ENCODE data around the gene MRPL24.
"Not testable (repeated sequence)": the region's sequence is repeated elsewhere in the genome, so short reads cannot be mapped to it uniquely, and the experiment has no call there.

Gene MRPL24

DNA sequence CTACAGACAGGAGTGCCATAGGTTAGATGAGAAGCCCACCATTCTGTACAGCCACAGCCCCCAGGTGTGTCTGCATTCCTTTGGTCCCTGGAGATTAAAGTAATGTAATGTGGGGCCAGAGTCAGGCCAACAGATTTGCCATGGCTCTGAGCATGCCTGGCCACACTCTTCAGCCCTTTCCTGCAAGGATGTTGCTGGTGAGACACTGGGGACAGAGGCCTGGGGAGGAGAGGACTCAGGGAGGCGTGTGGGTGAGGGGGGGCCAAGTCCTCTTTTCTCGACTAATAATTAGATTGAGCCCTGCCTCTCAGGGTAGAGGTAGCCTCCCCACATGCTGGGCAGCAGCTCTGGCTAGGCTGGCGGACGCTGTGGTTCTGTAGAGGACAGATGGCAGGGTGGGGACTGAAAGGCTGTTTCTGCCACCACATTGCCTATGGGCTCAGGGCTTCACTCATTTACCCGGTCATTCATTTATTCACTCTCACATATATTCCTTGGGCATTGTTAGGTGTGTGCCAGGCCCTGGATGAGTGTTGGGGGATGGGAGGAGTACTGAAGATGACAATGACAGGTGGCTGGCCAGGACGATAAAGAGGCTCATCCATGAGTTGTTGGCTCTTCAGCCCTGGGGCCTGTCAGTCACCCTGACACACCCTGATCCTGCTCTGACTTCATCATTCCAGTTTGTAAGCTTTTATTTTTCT, 19.4 kb upstream of the MRPL24 start:
- no peak for DNase-seq (ENCODE audit: low read depth in 2 of 3, low spot score in 1 of 3)

DNA sequence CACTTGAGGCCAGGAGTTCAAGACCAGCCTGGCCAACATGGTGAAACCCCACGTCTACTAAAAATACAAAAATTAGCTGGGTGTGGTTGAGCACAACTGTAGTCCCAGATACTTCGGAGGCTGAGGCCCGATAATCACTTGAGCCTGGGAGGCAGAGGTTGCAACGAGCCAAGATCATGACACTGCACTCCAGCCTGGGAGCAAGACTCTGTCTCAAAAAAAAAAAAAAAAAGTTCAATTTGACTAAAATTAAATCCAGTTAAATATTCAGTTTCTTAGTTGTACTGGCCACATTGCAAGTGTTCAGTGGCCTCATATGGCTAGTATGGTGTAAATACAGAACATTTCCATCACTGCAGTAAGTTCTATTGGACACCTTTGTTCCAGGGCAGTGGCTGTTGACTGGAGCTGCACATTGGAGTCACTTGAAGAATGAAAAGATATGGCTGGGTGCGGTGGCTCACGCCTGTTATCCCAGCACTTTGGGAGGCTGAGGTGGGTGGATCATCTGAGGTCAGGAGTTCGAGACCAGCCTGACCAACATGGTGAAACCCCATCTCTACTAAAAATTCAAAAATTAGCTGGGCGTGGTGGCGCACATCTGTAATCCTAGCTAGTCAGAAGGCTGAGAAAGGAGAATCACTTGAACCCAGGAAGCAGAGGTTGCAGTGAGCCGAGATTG, 16.8 kb upstream of the MRPL24 start:
- DNase-seq (ENCODE audit: low read depth in 2 of 3, low spot score in 1 of 3): not testable (repeated sequence)

DNA sequence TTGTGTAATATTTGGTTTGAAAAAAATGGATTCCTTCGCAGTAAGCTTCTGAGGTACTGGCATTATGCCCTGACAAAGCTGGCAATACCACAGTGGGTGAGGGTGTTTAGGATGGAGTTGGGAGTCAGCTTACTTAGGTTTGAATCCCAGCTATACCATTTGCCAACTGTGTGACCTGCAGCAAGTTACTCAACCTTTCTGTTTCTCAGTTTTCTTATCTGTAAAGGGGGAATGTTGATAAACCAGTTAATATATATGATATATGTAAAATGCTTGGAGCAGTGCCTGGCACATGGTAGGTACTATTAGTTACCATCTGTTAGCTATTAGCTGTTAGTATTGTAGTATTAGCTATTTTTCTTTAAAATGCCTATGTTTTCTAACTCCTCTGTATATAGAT, 15.5 kb upstream of the MRPL24 start:
- DNase-seq (ENCODE audit: low read depth in 2 of 3, low spot score in 1 of 3): no peak

DNA sequence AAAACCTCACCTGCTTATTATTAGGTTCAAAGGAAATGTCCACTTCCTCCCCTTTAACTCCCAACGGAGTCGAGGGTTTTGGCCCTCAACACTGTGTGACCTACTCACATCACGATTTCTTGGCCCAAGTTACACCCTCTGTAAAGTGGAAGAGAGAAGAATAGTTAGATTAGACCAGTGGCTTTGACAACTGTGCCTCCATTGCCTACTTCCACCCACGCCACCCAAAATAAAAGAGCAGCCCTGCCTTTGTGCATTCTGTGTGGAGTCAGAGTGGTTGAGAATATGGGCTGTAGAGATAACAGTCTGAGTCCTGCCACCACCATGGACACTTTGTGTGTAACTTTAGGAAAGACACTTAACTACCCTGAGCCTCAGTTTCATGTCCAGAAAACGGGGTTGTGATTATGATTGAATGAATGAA, 14.7 kb upstream of the MRPL24 start:
- DNase-seq (ENCODE audit: low read depth in 2 of 3, low spot score in 1 of 3): no peak

DNA sequence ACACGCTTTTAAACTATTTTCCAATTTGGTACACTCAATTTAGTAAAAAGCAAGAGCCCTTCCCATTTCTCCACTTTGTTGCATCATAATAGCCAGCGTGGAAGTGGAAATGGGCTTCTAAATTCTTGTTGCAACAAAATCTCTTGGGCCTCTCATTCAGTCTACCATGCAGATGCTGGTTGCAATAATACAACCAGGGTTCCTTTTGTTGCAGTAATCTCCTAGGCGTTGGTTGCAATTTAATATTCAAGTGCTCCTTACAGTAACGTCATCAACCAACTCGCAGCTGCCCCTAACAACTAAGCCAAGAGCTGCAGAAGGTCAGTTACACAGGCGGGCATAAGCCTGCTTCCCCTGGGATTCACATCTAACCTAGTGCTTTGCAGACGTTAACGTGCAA, 13.3 kb upstream of the MRPL24 start:
- no peak for DNase-seq (ENCODE audit: low read depth in 2 of 3, low spot score in 1 of 3)

DNA sequence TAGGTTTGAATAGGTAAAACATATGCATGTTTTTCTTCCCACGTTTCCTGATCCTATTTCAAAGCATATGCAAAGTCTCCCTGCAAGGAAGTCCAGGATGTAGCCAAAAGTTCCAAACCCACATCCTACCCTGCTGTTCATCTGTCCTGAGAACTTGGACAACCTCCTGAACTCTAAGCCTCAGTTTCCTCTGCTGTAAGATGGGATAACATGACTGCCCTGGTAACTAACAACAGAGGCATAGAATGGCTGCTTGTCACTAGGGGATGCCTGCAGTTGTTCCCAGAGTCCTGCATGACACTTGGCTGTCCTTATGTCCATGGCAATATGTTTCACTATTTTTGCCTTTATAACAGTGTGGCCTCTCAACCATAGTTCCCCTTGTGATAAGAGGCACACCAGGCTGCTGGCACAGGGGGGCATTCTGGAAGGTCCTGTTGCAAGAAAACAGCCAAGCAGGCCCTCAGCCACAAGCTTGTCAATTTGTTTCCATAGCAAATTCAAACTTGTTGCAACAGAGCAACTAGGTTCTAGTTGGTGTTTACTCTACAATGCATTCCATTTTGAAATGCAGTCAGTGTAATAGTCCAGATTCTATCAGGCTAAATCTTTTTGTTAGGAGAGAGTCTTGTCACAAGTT, 12.1 kb upstream of the MRPL24 start:
- DNase-seq (ENCODE audit: low read depth in 2 of 3, low spot score in 1 of 3): no peak

DNA sequence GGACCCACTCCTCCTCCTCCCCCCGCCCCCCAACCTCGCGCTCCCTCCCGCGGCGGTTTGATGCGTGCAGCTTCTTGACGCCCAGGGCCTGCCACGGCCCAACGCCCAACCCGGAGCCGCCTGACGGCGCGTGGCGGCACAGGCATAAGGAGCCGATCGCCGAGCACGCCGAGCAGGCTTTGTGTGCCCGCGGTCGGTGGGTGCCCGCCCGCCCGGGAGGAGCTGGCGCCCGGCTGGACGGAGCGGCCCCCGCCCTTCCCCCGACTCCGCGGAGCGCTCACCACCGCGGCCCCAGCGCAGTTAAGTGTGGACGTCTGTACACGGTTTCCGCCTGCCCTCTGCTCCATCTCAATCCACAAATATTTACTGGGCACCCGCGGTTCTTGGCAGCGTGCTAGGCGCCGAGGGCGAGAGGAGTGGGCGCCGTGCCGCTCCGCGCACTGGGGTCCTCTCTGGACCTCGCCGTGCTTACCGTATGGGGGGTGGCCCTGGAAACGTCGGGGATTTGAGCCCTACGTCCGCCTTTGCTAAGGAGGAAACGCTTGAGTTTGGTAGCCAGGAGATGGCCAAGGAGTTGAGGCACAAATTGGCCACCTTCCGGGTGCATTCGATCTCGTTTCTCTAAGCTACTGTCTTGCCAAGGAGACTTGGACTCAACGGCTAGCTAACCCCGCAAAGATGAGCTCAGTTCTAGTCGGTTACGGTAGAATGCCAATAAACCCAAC, 11.0 kb upstream of the MRPL24 start:
- peak; percentile 95 to 97 (median 97) for DNase-seq (ENCODE audit: low read depth in 2 of 3, low spot score in 1 of 3)

DNA sequence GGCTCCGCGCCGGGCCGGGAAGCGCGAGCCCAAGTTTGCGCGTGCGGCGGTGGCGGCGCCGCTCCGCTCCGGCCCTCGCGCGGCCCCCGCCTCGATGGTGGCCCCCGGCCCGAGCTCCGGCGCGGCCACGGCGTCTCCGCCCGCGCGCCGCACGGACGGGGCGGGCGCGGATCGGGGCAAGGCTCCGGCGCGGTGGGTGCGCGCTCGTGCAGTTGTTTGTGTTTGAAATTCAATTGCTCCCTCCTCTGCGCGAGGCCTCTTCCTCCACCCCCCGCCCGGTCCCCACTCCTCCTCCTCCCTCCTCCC, 10.5 kb upstream of the MRPL24 start, which contains the start of gene HDGF:
HDGF (minus strand) TSS at position 225 of the 306 bp plus-strand sequence. CDS start 246 bp downstream, outside the sequence.
- no peak for DNase-seq (ENCODE audit: low read depth in 2 of 3, low spot score in 1 of 3)

DNA sequence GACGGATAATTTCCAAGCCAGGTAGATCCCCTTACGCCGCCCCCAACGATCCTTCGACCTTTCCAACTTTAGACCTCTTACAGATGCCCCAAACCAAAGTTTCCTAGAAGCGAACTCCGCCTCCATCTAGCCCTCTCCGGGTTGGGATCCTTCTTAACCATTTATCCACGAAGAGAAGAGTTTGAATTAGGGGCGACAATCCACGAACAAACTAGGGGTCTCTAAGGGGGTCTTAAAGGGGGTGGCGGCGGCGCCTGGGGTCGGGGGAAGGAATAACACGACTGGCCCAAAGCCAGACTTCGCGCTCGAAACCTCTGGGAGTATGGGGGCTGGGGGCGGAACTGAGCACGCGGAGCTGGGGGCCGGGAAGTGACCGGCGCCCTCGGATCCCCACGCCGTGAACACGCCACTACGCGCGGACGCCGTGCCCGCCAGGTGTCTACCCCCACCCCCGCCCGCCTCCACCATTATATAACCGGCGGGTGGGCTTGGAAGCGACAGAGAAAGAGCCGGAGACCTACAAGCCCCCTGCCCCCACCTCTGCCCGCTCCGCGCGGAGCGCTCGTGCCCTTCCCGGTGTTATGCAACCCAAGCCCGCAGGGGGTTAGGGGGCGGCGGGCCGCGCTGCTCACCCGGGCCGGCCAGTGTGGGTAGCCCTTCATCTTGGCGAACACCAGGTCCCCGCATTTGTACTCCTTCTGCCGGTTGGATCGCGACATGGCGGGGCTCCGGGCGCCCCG, 10.0 kb upstream of the MRPL24 start:
- DNase-seq (ENCODE audit: low read depth in 2 of 3, low spot score in 1 of 3): no peak

DNA sequence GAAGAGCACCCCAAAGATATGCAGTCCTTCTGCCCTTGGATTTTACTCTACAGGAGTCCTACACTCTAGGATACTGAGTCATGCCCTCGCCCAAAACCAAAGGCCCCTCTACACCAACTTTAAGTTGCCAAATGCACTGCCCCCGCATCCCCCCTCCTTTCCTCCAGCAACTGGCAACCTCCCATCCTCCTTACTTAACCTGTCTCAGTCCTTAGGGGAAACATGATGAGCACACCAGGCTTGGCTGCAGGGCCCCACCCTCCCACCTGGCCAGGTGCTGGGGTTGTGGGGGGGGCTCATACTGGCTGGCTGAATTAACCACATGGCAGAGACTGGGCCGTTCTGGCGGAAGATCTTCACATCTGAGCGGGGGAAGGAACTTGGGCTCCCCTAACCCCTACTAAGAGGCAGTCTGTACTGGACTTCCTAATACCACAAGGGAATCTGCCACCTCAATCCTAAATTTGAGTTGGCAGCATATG, 9.3 kb upstream of the MRPL24 start:
- no peak for DNase-seq (ENCODE audit: low read depth in 2 of 3, low spot score in 1 of 3)

DNA sequence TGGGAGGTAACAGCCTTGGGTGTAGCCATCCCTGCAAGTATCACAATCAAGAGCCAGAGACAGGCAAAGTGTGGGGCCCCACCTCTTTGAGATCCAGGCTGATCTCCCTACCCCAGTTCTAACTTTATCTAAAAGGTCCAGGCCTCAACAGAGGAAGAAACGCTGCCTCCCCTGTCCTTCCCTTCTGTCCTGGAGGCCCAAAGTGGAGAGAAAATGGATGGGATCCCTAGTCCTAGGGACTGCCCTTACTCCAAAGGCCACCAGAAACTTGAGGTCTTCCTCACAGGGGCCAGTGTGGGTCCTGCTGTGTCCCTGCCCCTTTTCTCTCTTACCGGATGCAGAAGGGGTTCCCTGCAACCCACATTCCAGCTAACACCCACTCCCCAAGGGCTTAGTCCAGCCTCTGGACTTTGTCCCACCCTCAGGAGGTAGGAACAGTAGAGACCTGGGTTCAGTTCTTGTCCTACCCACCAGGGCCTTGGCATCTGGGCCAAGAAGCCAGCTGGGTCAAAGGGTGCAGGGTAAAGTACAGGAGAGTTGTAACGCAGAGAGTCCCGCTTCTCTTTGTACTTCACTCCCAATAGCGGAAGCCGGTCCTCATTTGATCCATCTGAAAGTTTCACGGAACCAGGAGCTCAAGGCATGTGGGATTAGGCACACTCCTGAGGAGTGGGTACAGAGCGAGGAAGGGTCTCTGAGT, 8.7 kb upstream of the MRPL24 start:
- no peak for DNase-seq (ENCODE audit: low read depth in 2 of 3, low spot score in 1 of 3)

DNA sequence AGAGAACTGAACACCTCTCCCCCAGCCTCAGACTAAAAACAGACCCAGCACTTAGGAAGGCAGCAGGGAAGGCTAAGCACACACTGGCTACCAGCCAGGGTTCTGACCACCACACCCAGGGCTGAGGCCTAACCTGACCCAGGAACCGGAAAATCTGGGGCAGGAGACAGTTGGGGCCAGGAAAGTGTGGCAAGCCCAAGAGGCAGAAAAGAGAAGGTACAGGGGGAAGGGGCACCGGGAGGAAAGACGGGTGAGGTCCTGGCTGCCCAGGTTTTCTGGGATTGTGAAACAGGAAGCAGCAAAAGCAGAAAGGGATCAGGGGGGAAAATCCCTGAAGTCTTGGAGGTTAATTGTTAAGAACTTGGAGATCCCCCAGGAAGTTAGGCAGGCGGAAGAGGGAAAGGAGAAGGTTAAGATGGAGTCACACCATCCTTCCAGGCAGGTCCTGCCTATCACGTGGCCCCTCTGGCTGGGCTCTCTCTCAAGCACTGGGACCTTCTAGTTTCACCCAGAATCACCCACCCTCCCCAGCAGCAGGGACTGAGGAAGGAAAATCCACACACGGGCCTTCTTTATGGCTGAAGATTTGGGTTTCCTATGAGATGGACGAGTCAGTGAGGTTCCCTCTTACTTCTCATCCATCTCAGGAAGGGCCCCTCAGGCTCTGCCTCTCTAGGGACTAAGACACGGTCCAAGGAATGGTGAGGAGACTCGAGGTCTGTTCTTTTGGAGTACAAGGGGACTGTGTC, 8.0 kb upstream of the MRPL24 start:
- DNase-seq (ENCODE audit: low read depth in 2 of 3, low spot score in 1 of 3): no peak

DNA sequence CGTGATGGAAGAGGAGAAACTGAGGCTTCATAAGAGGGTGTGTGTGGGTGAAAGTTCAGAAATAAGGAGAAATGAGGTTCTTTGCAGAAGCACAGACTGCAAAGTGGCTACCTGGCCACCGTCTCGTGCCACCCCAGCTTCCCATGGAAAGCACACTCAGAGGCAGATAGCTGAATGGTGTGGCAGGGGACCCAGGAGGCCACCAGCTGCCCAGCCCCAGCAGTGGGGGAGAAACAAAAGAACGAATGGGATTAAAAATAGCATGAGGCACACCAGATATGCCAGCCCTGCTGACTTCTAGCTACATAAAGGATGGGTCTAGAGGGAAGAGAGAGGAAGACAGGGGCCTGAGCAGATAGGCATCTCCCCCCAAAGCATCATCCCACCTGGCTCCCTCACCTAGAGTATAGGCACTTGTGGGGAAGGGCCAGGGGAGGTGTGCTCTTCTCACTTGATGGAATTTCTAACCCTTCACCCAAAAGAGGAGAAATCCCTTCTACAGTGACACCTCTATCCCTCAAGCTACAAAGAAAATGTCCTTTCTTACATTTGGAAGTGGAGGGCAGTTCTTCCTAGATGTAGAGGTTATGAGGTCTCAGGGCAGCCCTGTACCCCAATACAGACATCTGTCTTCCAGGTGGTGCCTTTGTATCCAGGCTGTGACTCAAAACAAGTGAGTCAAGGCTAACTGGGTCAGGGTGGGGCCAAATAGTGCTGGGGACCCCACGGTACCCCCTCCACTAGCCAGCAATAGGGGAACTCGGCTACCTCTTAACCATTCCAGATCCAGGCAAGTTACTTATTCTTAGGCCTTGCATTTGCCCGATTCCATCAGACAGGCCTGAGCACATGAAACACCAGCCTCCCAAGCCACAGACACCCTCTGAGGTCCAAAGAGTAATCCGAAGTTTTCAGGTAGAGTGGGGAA, 7.1 kb upstream of the MRPL24 start:
- DNase-seq (ENCODE audit: low read depth in 2 of 3, low spot score in 1 of 3): no peak

DNA sequence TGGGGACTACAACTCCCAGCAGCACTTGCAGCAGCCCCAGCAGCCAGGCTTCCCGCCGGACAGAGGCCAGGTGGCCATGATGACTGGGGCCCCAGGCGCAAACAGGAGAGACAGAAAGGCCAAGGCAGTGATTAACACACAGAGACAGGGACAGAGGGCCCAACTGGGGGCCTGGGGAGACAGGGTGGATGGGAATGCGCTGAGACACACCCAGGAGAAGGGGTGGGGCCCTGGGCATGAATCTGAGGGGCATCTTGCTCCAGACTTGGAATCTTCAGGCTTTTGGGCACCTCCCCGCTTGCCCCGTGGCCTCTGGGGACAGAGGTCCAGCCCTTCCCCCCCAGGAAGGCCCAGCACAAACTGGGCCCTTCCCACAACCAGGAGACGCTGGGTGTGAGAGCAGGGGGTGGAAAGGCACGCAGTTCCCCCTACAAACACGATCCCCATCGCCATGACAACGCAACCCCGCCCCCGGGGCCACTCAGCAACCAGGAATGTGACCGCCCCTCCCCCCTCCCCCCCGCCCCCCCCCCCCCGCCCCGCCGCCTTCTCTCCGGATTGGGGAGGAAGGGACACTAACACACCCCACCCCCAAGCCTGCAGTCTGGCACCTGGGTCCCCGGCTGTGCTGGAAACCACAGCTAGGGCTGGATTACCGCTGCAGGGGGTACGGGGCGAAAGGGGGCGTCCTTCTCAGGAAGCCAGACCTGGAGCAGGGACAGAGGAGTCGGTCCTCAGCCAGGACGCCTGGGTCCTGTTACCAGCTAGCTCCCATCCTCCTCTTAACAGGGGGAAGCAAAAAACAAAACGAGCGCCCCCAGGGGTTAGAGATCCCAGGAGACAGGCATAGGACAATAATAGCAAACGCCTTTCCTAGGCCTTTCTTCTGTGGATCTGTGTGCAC, 6.1 kb upstream of the MRPL24 start:
- no peak for DNase-seq (ENCODE audit: low read depth in 2 of 3, low spot score in 1 of 3)

DNA sequence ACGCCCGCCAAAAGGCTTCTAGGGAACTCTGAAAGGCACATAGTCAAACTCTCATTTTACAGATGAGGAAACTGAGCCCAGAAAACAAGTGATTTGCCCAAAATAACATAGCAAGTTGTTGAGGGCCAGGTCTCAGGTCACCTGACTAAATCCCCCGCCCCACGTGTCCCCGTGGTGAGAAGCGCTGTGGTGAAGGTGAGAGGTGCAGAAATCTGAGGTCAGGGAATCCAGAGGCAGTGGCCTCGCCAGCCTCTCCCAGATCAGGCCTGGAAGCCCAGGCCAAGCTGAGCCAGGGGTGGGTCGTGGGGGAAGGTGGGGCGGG, 5.5 kb upstream of the MRPL24 start:
- DNase-seq (ENCODE audit: low read depth in 2 of 3, low spot score in 1 of 3): no peak

DNA sequence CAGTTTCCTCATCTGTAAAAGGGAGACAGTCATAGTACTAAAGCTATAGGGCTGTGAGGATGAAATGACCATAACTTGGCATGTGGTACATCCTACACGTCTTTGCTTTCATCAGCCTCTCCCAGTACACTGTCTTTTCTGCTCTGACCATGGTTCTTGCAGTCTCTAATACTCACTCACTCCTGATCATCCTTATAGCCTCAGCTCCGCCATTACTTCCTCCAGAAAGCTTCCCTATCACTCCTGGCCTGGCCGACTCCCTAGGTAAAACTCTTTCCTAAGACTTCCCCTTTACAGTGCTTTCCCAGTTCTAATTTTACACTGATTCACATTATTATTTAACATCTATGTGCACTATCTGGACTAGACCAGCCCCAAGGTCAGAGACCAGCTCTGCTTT, 5.0 kb upstream of the MRPL24 start:
- DNase-seq (ENCODE audit: low read depth in 2 of 3, low spot score in 1 of 3): no peak

DNA sequence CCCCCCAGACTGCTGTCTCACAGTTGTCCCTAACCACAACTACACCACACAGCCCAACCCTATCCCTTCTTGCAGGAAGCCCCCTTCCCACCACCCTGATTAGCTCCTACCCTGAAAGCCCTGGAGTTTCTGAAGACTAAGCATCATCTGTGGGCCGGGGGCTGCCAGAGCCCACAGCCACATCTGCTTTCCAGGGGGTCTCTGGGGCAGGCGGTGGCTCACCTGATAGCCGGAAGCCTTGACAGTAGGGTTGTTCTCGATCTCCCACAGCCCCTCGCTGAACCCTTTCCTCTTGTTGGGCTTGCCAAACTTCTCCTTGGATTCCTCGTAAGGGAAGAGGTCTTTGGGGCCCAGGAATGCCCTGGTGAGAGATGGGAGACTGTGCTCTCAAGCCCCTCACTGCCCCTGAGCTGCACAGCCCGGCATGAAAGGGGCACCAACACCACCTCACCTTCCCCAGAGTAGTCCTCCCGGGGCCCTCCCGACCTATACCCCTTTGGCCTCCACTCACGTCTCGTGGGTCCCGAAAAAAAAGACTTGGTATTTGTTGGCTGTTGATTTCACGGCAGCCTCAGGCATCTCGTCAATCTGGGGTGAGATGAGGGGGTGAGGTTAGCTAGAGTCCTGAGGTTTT, 4.0 kb upstream of the MRPL24 start:
- no peak for DNase-seq (ENCODE audit: low read depth in 2 of 3, low spot score in 1 of 3)
